ENCODE results near the gene NFKB2.

The NFKB2 gene

GRCh38 chr10:102434394-102435132, 39.1 kb downstream of the NFKB2 start:
- no peak overlapping the region for H3K4me3 ChIP-seq (ENCODE audit: low read depth, low read length, poor library complexity, severe bottlenecking)
- TF ChIP-seq CTCF (IDR thresholded peaks at IDR 0.05; ENCODE audit: low read length) (no peak), EZH2 (IDR thresholded peaks at IDR 0.05; ENCODE audit: borderline replicate concordance, low read length) (no peak)
- H2AFZ ChIP-seq (ENCODE audit: low read length), result no peak overlapping the region
- H3K9me3 ChIP-seq (ENCODE audit: low read length), result no peaks in the 10 kb centered on the region
- H3K79me2 ChIP-seq (ENCODE audit: insufficient read depth, low read length), result no peaks in the 10 kb centered on the region
- H3K36me3 ChIP-seq (ENCODE audit: insufficient read depth, low read length), result no peaks in the 10 kb centered on the region
- no peak overlapping the region for H3K27ac ChIP-seq (ENCODE audit: low read depth, low read length, poor library complexity, severe bottlenecking)
- H4K20me1 ChIP-seq (ENCODE audit: insufficient read depth, low read length), result no peaks in the 10 kb centered on the region
- no peak overlapping the region for H3K4me2 ChIP-seq (ENCODE audit: low read length)
- H3K9me2 ChIP-seq (ENCODE audit: low read depth, low read length), result no peaks in the 10 kb centered on the region
- no peaks in the 10 kb centered on the region for H3K27me3 ChIP-seq (ENCODE audit: insufficient read depth, low read length)
- H3K9ac ChIP-seq (ENCODE audit: low read length), result no peak overlapping the region
- H3K4me1 ChIP-seq (ENCODE audit: insufficient read depth, low read length, severe bottlenecking), result peaks cover 18% of the 10 kb centered on the region
- no peaks in the 10 kb centered on the region for H3F3A ChIP-seq (ENCODE audit: insufficient read depth, low read length)

GRCh38 chr10:102435133-102435497, 39.6 kb downstream of the NFKB2 start:
- Histone ChIP-seq H3K4me3 (ENCODE audit: low read depth, low read length, poor library complexity, severe bottlenecking) (no peak overlapping the region), H3K4me1 (ENCODE audit: insufficient read depth, low read length, severe bottlenecking) (peaks cover 21% of the 10 kb centered on the region), H4K20me1 (ENCODE audit: insufficient read depth, low read length) (no peaks in the 10 kb centered on the region), H3K36me3 (ENCODE audit: insufficient read depth, low read length) (no peaks in the 10 kb centered on the region), H3K9me3 (ENCODE audit: low read length) (no peaks in the 10 kb centered on the region), H3F3A (ENCODE audit: insufficient read depth, low read length) (no peaks in the 10 kb centered on the region), H3K9me2 (ENCODE audit: low read depth, low read length) (no peaks in the 10 kb centered on the region), H3K27me3 (ENCODE audit: insufficient read depth, low read length) (no peaks in the 10 kb centered on the region), H3K4me2 (ENCODE audit: low read length) (no peak overlapping the region), H3K79me2 (ENCODE audit: insufficient read depth, low read length) (no peaks in the 10 kb centered on the region), H2AFZ (ENCODE audit: low read length) (no peak overlapping the region), H3K9ac (ENCODE audit: low read length) (no peak overlapping the region), H3K27ac (ENCODE audit: low read depth, low read length, poor library complexity, severe bottlenecking) (no peak overlapping the region)
- no peak for TF ChIP-seq CTCF (IDR thresholded peaks at IDR 0.05; ENCODE audit: low read length)
- TF ChIP-seq EZH2 (IDR thresholded peaks at IDR 0.05; ENCODE audit: borderline replicate concordance, low read length), result no peak

GRCh38 chr10:102435529-102436233, 40.2 kb downstream of the NFKB2 start:
- no peak for TF ChIP-seq CTCF (IDR thresholded peaks at IDR 0.05; ENCODE audit: low read length)
- no peak for TF ChIP-seq EZH2 (IDR thresholded peaks at IDR 0.05; ENCODE audit: borderline replicate concordance, low read length)
- Histone ChIP-seq H2AFZ (ENCODE audit: low read length) (no peak overlapping the region), H3K36me3 (ENCODE audit: insufficient read depth, low read length) (no peaks in the 10 kb centered on the region)

More at GRCh38 chr10:102435529-102436233, 40.2 kb downstream of the NFKB2 start:
- H3K27me3 ChIP-seq (ENCODE audit: insufficient read depth, low read length), result no peaks in the 10 kb centered on the region
- H3K79me2 ChIP-seq (ENCODE audit: insufficient read depth, low read length), result no peaks in the 10 kb centered on the region
- H4K20me1 ChIP-seq (ENCODE audit: insufficient read depth, low read length), result no peaks in the 10 kb centered on the region
- no peaks in the 10 kb centered on the region for H3F3A ChIP-seq (ENCODE audit: insufficient read depth, low read length)
- no peaks in the 10 kb centered on the region for H3K9me3 ChIP-seq (ENCODE audit: low read length)
- peaks cover 27% of the 10 kb centered on the region for H3K4me1 ChIP-seq (ENCODE audit: insufficient read depth, low read length, severe bottlenecking)
- H3K9ac ChIP-seq (ENCODE audit: low read length), result no peak overlapping the region
- no peak overlapping the region for H3K4me2 ChIP-seq (ENCODE audit: low read length)
- no peak overlapping the region for H3K4me3 ChIP-seq (ENCODE audit: low read depth, low read length, poor library complexity, severe bottlenecking)
- no peaks in the 10 kb centered on the region for H3K9me2 ChIP-seq (ENCODE audit: low read depth, low read length)
- H3K27ac ChIP-seq (ENCODE audit: low read depth, low read length, poor library complexity, severe bottlenecking), result no peak overlapping the region

Data from OCI-LY1 (cell line).